OCI-LY1 (cell line): Measurements from ENCODE around the gene HEY2.

Source experiments
- H2AFZ ChIP-seq: fragments of 200-600 bp; sonication (generic), shearing (Covaris generic); 2 replicates; pipeline ENCODE4 v1.6.0; 2014; ENCODE audit warnings: antibody characterized with exemption, mild to moderate bottlenecking, low read length
- H3F3A ChIP-seq: fragments of 200-600 bp; sonication (generic), shearing (Covaris generic); 2 replicates; pipeline ENCODE4 v1.6.0; 2014; ENCODE audit warnings: mild to moderate bottlenecking, antibody characterized with exemption, low read length, moderate library complexity; ENCODE audit not compliant: insufficient read depth
- H3K27ac ChIP-seq: fragments of 200-600 bp; sonication (generic); 2 replicates; pipeline ENCODE4 v1.5.1; 2014; ENCODE audit warnings: low read length, mixed run types, mild to moderate bottlenecking, low read depth; ENCODE audit not compliant: poor library complexity, severe bottlenecking
- H3K27me3 ChIP-seq: fragments of 200-600 bp; sonication (generic); 2 replicates; pipeline ENCODE4 v1.6.0; 2014; ENCODE audit warnings: antibody characterized with exemption, mild to moderate bottlenecking, low read length, moderate library complexity; ENCODE audit not compliant: insufficient read depth
- H3K36me3 ChIP-seq: fragments of 200-600 bp; sonication (generic); 2 replicates; pipeline ENCODE4 v1.6.1; 2014; ENCODE audit warnings: mild to moderate bottlenecking, antibody characterized with exemption, low read length, moderate library complexity, mixed read lengths; ENCODE audit not compliant: insufficient read depth
- H3K4me1 ChIP-seq: fragments of 200-600 bp; sonication (generic); 2 replicates; pipeline ENCODE4 v1.5.1; 2014; ENCODE audit warnings: mild to moderate bottlenecking, low read length, moderate library complexity; ENCODE audit not compliant: insufficient read depth, severe bottlenecking
- H3K4me2 ChIP-seq: fragments of 200-600 bp; sonication (generic), shearing (Covaris generic); 2 replicates; pipeline ENCODE4 v1.6.1; 2014; ENCODE audit warnings: low read length
- H3K4me3 ChIP-seq: fragments of 200-600 bp; sonication (generic); 2 replicates; pipeline ENCODE4 v1.5.1; 2014; ENCODE audit warnings: low read length, low read depth, mild to moderate bottlenecking, mixed read lengths; ENCODE audit not compliant: poor library complexity, severe bottlenecking
- H3K79me2 ChIP-seq: fragments of 200-600 bp; shearing (Covaris generic); 2 replicates; pipeline ENCODE4 v1.6.1; 2016; ENCODE audit warnings: mixed run types, low read length, mixed read lengths; ENCODE audit not compliant: insufficient read depth
- H3K9ac ChIP-seq: fragments of 200-600 bp; sonication (generic), shearing (Covaris generic); 2 replicates; pipeline ENCODE4 v1.6.1; 2014; ENCODE audit warnings: mild to moderate bottlenecking, low read length, mixed read lengths
- H3K9me2 ChIP-seq: fragments of 200-600 bp; sonication (generic), shearing (Covaris generic); 2 replicates; pipeline ENCODE4 v1.6.1; 2014; ENCODE audit warnings: low read depth, mild to moderate bottlenecking, low read length, mixed read lengths
- H3K9me3 ChIP-seq: fragments of 200-600 bp; shearing (Covaris generic); 2 replicates; pipeline ENCODE4 v1.6.1; 2014; ENCODE audit warnings: low read length, mixed read lengths
- H4K20me1 ChIP-seq: fragments of 200-600 bp; sonication (generic), shearing (Covaris generic); 2 replicates; pipeline ENCODE4 v1.6.0; 2016; ENCODE audit warnings: mild to moderate bottlenecking, low read length; ENCODE audit not compliant: insufficient read depth
- CTCF ChIP-seq: fragments of 200-600 bp; sonication (generic), shearing (Covaris generic); IDR thresholded peaks from 2 replicates; pipeline ENCODE4 v1.5.1; 2017; ENCODE audit warnings: mild to moderate bottlenecking, antibody characterized with exemption, low read length, moderate library complexity, mixed read lengths
- EZH2 ChIP-seq: fragments of 200-600 bp; sonication (generic), shearing (Covaris generic); IDR thresholded peaks from 2 replicates; pipeline ENCODE4 v1.8.0; 2017; ENCODE audit warnings: borderline replicate concordance, mixed run types, mild to moderate bottlenecking, antibody characterized with exemption, low read length, moderate library complexity, mixed read lengths

HEY2 gene

DNA sequence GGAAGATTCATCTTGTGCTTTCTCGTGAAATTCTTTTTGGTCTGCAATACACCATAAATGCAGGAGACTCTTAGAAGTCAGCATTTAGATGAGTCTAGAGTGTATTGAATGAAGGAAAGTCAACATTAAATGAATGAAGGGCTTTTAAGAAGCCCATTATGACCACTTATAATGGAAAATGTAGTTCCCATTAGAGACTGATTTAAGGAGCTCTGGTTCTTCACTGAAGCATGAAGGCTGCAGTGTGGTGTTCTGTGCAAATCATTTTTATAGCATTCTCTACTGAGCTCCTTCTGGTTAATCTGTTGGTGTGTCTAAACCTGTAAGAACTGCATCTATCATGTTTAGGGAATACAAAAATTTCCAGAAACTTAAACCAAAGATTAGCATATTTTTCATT lies 61.0 kb downstream of the HEY2 start:
- Histone ChIP-seq H3K9ac (no peak overlapping the region), H3K79me2 (peaks cover 49% of the 10 kb centered on the region), H3K27ac (peak overlapping the region; percentile 74), H3K4me1 (peaks cover 94% of the 10 kb centered on the region), H2AFZ (no peak overlapping the region), H3K36me3 (peaks cover 5% of the 10 kb centered on the region; the same call in 1 of the 2 replicates), H3F3A (no peaks in the 10 kb centered on the region), H3K9me3 (no peaks in the 10 kb centered on the region), H4K20me1 (no peaks in the 10 kb centered on the region), H3K4me2 (peak overlapping the region; percentile 56; the same call in 1 of the 2 replicates), H3K4me3 (no peak overlapping the region), H3K9me2 (no peaks in the 10 kb centered on the region), H3K27me3 (no peaks in the 10 kb centered on the region)
- TF ChIP-seq EZH2: no peak
- TF ChIP-seq CTCF: no peak
